ENCODE data around the gene CRYBB3.
"Not testable (repeated sequence)": the region's sequence is repeated elsewhere in the genome, so short reads cannot be mapped to it uniquely, and the experiment has no call there.

Gene CRYBB3

GRCh38 chr22:25213221-25213620 lies 13.6 kb downstream of the CRYBB3 start:
- Histone ChIP-seq H3K4me3 (ENCODE audit: low read length) (no peak overlapping the region), H3K9ac (ENCODE audit: low read length) (no peak overlapping the region), H3K4me1 (ENCODE audit: control insufficient read depth, insufficient read depth, low read length) (no peaks in the 10 kb centered on the region), H3K9me3 (ENCODE audit: control insufficient read depth, low read length) (no peaks in the 10 kb centered on the region), H3K36me3 (ENCODE audit: control insufficient read depth, insufficient read depth, low read length) (no peaks in the 10 kb centered on the region), H3K27me3 (ENCODE audit: control insufficient read depth, insufficient read depth, low read length) (peaks cover 3% of the 10 kb centered on the region)

DNA sequence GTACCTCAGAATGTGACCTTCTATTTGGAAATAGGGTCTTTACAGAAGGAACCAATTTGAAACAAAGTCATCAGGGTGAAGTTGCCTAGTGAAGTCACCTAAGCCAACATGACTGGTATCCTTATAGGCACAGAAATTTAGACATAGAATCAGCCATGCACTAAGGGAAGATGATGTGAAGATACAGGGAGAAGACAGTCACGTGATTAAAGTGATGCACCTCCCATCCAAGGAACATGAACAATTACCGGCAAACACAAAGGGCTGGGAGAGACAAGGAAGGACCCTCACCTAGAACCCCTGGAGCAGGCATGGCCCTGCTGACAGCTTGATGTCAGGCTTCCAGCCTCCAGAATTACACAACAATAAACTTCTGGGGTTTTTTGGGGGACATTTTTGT lies 16.6 kb downstream of the CRYBB3 start:
- no peaks in the 10 kb centered on the region for H3K4me1 ChIP-seq (ENCODE audit: control insufficient read depth, insufficient read depth, low read length)
- no peak overlapping the region for H3K4me3 ChIP-seq (ENCODE audit: low read length)
- peaks cover 3% of the 10 kb centered on the region for H3K27me3 ChIP-seq (ENCODE audit: control insufficient read depth, insufficient read depth, low read length)
- H3K36me3 ChIP-seq (ENCODE audit: control insufficient read depth, insufficient read depth, low read length): no peaks in the 10 kb centered on the region
- H3K9me3 ChIP-seq (ENCODE audit: control insufficient read depth, low read length): no peaks in the 10 kb centered on the region
- H3K9ac ChIP-seq (ENCODE audit: low read length): no peak overlapping the region

GRCh38 chr22:25219211-25219689 lies 19.6 kb downstream of the CRYBB3 start, which contains the start of gene CRYBB2:
TSS of gene CRYBB2 (plus strand) at chr22:25219639. CDS start at chr22:25221430, 1,791 bp downstream.
- Histone ChIP-seq H3K27me3 (ENCODE audit: control insufficient read depth, insufficient read depth, low read length) (peaks cover 3% of the 10 kb centered on the region), H3K36me3 (ENCODE audit: control insufficient read depth, insufficient read depth, low read length) (no peaks in the 10 kb centered on the region), H3K9ac (ENCODE audit: low read length) (no peak within 1 kb of the TSS), H3K9me3 (ENCODE audit: control insufficient read depth, low read length) (no peaks in the 10 kb centered on the region), H3K4me1 (ENCODE audit: control insufficient read depth, insufficient read depth, low read length) (no peaks in the 10 kb centered on the region), H3K4me3 (ENCODE audit: low read length) (no peak within 1 kb of the TSS)

GRCh38 chr22:25219948-25220442 lies 20.3 kb downstream of the CRYBB3 start:
- Histone ChIP-seq H3K36me3 (ENCODE audit: control insufficient read depth, insufficient read depth, low read length) (no peaks in the 10 kb centered on the region), H3K9me3 (ENCODE audit: control insufficient read depth, low read length) (no peaks in the 10 kb centered on the region), H3K4me3 (ENCODE audit: low read length) (no peak overlapping the region), H3K4me1 (ENCODE audit: control insufficient read depth, insufficient read depth, low read length) (no peaks in the 10 kb centered on the region), H3K9ac (ENCODE audit: low read length) (no peak overlapping the region), H3K27me3 (ENCODE audit: control insufficient read depth, insufficient read depth, low read length) (peaks cover 8% of the 10 kb centered on the region)

GRCh38 chr22:25221790-25222189 lies 22.1 kb downstream of the CRYBB3 start:
- Histone ChIP-seq H3K9ac (ENCODE audit: low read length) (no peak overlapping the region), H3K9me3 (ENCODE audit: control insufficient read depth, low read length) (no peaks in the 10 kb centered on the region), H3K4me1 (ENCODE audit: control insufficient read depth, insufficient read depth, low read length) (no peaks in the 10 kb centered on the region), H3K27me3 (ENCODE audit: control insufficient read depth, insufficient read depth, low read length) (peaks cover 9% of the 10 kb centered on the region), H3K4me3 (ENCODE audit: low read length) (no peak overlapping the region), H3K36me3 (ENCODE audit: control insufficient read depth, insufficient read depth, low read length) (no peaks in the 10 kb centered on the region)

- Histone ChIP-seq H3K4me3 (ENCODE audit: low read length) (no peak overlapping the region), H3K4me1 (ENCODE audit: control insufficient read depth, insufficient read depth, low read length) (no peaks in the 10 kb centered on the region), H3K9ac (ENCODE audit: low read length) (no peak overlapping the region), H3K9me3 (ENCODE audit: control insufficient read depth, low read length) (no peaks in the 10 kb centered on the region), H3K36me3 (ENCODE audit: control insufficient read depth, insufficient read depth, low read length) (no peaks in the 10 kb centered on the region), H3K27me3 (ENCODE audit: control insufficient read depth, insufficient read depth, low read length) (peaks cover 5% of the 10 kb centered on the region)
Observed at GRCh38 chr22:25223269-25223850, 23.7 kb downstream of the CRYBB3 start.

- Histone ChIP-seq H3K9ac (ENCODE audit: low read length) (no peak overlapping the region), H3K36me3 (ENCODE audit: control insufficient read depth, insufficient read depth, low read length) (no peaks in the 10 kb centered on the region), H3K4me1 (ENCODE audit: control insufficient read depth, insufficient read depth, low read length) (no peaks in the 10 kb centered on the region), H3K9me3 (ENCODE audit: control insufficient read depth, low read length) (no peaks in the 10 kb centered on the region), H3K27me3 (ENCODE audit: control insufficient read depth, insufficient read depth, low read length) (peaks cover 5% of the 10 kb centered on the region), H3K4me3 (ENCODE audit: low read length) (no peak overlapping the region)
Observed at GRCh38 chr22:25228822-25229221, 29.2 kb downstream of the CRYBB3 start.

DNA sequence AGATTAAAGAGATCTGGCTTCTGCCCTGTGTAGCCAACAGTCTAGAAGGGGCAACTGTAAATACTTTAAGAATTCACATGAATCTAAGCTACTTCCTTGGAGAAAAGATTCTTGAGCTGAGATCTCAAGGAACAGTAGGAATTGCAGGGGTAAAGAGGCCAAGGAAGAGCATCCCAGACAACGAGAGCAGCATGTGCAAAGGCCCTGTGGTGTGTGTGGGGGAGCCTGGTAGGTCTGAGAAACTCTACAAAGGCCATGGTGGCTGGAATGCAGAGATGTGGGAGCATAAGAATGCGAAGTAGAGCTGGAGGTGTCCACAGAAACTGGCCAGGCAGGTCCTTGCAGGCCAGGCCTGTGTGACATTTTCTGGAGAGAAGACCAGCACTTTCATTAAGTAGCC lies 31.1 kb downstream of the CRYBB3 start:
- not testable (repeated sequence) for H3K9me3 ChIP-seq (ENCODE audit: control insufficient read depth, low read length); H3K9ac ChIP-seq (ENCODE audit: low read length); H3K4me3 ChIP-seq (ENCODE audit: low read length); H3K27me3 ChIP-seq (ENCODE audit: control insufficient read depth, insufficient read depth, low read length); H3K36me3 ChIP-seq (ENCODE audit: control insufficient read depth, insufficient read depth, low read length); H3K4me1 ChIP-seq (ENCODE audit: control insufficient read depth, insufficient read depth, low read length)

GRCh38 chr22:25232301-25232700 lies 32.6 kb downstream of the CRYBB3 start:
- H3K27me3 ChIP-seq (ENCODE audit: control insufficient read depth, insufficient read depth, low read length): no peaks in the 10 kb centered on the region

GRCh38 chr22:25233706-25234105 lies 34.0 kb downstream of the CRYBB3 start:
- H3K4me3 ChIP-seq (ENCODE audit: low read length); H3K4me1 ChIP-seq (ENCODE audit: control insufficient read depth, insufficient read depth, low read length); H3K27me3 ChIP-seq (ENCODE audit: control insufficient read depth, insufficient read depth, low read length); H3K36me3 ChIP-seq (ENCODE audit: control insufficient read depth, insufficient read depth, low read length); H3K9me3 ChIP-seq (ENCODE audit: control insufficient read depth, low read length); H3K9ac ChIP-seq (ENCODE audit: low read length): not testable (repeated sequence)

More at GRCh38 chr22:25232301-25232700, 32.6 kb downstream of the CRYBB3 start:
- Histone ChIP-seq H3K4me1 (ENCODE audit: control insufficient read depth, insufficient read depth, low read length) (no peaks in the 10 kb centered on the region), H3K36me3 (ENCODE audit: control insufficient read depth, insufficient read depth, low read length) (no peaks in the 10 kb centered on the region), H3K4me3 (ENCODE audit: low read length) (no peak overlapping the region), H3K9ac (ENCODE audit: low read length) (no peak overlapping the region), H3K9me3 (ENCODE audit: control insufficient read depth, low read length) (no peaks in the 10 kb centered on the region)

- Histone ChIP-seq H3K36me3 (ENCODE audit: control insufficient read depth, insufficient read depth, low read length) (no peaks in the 10 kb centered on the region), H3K9ac (ENCODE audit: low read length) (no peak overlapping the region), H3K27me3 (ENCODE audit: control insufficient read depth, insufficient read depth, low read length) (no peaks in the 10 kb centered on the region), H3K4me3 (ENCODE audit: low read length) (no peak overlapping the region), H3K4me1 (ENCODE audit: control insufficient read depth, insufficient read depth, low read length) (no peaks in the 10 kb centered on the region), H3K9me3 (ENCODE audit: control insufficient read depth, low read length) (no peaks in the 10 kb centered on the region)
Observed at GRCh38 chr22:25235547-25236290, 36.1 kb downstream of the CRYBB3 start.

- Histone ChIP-seq H3K36me3 (ENCODE audit: control insufficient read depth, insufficient read depth, low read length) (no peaks in the 10 kb centered on the region), H3K9me3 (ENCODE audit: control insufficient read depth, low read length) (no peaks in the 10 kb centered on the region), H3K27me3 (ENCODE audit: control insufficient read depth, insufficient read depth, low read length) (no peaks in the 10 kb centered on the region), H3K4me1 (ENCODE audit: control insufficient read depth, insufficient read depth, low read length) (no peaks in the 10 kb centered on the region), H3K9ac (ENCODE audit: low read length) (no peak overlapping the region), H3K4me3 (ENCODE audit: low read length) (no peak overlapping the region)
Observed at GRCh38 chr22:25236417-25236816, 36.8 kb downstream of the CRYBB3 start.

Measured in mucosa of stomach (tissue), 1 donor.